COLO668 (cell line): ENCODE data around the gene ABHD17B.
A peak's percentile ranks its signal among the peaks of the same experiment; 100 is the strongest.

Source experiments
- DNase-seq: peaks from one replicate; lab custom pipeline; 2025; ENCODE audit not compliant: unreplicated experiment; lab: John Stamatoyannopoulos, UW

ABHD17B gene

DNA sequence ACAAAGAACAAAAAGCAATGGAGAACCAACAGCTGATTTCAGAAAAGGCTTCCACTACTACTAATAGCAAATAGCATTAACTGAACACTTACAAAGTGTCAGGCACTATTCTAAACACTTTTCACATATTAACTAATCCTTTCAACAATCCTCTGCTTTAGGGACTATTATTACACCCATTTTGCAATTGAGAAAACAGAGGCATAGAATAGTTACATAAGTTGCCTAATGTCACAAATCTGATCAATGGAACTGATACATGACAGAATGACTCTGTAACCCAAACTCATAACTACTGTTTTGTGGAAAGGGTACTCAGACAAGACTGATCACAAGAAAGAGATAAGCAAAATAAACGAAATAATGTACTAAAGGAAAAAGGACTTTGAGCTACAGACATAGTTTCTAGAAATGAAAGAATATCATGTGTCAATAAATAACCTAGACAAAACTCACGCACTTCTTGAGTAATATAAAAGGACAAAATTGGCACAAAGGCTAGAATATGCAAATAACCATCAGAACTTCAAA, 31.3 kb downstream of the ABHD17B start:
- no peak for DNase-seq

DNA sequence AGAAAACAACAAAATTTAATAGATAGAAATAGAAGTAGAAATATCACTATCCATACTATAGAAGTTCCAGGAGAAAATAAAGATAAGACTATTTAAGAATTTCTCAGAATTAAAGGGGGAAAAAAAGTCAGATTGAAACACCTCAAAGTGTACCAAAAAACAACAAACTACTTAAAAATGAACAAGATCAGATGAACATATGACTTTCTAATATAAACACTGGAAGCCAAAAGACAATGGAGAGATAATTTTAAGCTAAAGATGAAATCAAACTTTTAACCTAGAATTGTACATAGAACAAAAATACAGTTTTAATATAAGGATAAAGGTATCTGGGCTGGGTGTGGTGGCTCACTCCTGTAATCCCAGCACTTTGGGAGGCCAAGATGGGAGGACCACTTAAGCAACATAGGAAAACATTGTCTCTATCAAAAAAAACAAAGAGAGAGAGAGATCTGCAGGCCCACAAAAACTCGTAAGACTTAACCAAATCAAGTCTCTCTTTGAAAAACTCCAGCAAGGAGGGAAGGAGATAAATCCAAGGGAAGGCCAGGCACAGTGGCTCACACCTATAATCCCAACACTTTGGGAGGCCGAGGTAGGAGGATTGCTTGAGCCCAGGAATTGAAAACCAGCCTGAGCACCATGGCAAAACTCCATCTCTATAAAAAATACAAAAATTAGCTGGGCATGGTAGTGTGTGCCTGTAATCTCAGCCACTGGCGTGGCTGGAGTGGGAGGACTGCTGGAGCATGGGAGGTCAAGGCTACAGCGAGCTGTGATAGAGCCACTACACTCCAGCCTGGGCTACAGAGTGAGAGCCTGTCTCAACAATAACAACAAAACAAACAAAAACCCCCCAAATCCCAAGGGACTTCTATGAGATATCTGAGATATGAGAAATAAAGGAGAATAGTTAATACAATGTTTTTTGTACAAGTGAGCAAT, 32.4 kb downstream of the ABHD17B start:
- DNase-seq: no peak

DNA sequence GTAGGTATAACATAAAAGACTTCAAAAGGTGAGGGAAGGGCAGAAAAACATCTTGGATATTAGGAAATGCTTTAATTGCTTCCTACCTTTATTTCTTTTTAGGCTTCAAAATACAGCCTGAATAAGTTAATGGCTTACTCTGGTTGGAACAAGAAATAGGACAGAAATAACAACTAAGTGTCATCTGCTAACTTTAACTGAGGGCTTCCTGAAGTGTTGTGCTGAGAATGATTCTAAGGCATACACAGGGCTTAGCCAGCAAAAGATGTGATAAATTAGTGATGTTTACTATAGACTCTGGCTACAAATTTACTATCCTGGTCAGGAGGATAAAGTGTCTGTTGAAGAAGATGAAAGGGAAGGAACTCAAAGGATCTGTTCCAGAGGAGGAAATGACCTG, 34.2 kb downstream of the ABHD17B start:
- no peak for DNase-seq

DNA sequence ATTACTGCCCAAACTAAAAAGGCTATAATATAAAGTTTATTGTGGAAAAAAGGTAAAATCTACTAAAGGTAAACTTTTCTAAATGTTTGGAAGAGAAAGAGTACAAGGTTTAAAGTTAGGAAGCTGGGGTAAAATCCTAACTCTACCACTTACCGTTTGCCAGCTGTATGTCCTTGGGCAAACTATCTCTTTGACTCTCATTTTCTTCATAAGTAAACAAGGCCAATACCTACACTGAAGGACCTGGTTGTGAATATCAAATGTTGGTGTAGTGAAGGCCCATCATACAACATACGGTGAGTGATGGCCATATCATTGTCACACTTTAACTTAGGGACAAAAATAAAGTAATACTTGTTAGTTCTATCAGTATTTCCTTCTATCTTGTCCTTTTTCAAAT, 34.9 kb downstream of the ABHD17B start:
- DNase-seq: no peak

DNA sequence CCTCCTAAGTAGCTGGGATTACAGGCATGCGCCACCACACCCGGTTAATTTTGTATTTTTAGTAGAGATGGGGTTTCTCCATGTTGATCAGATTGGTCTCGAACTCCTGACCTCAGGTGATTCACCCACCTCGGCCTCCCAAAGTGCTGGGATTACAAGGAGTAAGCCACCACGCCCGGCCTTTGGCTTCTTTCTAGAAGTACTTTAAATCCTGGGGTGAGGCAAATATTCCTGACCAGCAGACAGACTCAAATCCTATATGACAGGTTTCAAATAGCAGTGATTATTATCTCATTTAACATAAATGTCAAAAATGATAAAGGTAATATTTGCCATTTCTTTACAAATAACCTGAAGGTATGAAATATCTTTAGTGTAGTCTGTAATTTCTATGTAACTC, 35.6 kb downstream of the ABHD17B start:
- no peak for DNase-seq

DNA sequence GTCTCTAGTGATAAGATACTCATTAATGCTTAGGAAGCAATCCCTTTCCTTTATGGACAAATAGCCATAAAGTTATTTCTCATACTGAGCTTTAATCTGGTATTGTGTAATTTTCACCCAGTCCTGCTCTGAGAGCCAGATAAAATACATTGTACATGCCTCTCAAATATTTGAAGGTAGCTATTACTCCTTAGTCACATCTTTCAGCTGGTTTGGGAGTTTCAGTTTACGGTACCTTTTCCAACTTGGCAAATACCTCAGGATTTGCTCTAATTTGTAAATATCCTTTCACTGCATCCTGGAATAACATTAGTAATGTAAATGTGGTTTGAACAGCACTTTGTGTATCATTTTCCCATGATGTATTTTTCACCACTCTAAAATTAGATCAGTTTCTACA, 47.4 kb downstream of the ABHD17B start:
- DNase-seq: no peak

DNA sequence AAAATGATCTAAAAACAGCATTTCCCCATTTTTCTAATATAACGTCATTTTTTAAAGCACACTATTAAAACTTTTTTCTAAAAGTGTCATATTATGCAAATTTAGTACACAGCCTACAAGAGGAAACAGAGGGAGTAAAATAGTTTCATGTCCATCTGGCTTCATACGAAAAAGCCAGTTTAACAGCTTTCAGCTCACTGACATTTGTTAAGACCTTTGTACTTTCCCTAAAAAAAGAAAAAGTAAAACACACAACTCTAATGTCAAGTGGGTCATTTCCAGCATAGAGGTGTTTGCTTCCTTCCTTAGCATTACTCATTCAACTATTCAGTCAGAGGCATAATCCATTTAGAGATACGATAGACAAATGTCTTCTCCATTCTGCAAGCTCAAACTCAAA, 49.4 kb downstream of the ABHD17B start:
- no peak for DNase-seq

DNA sequence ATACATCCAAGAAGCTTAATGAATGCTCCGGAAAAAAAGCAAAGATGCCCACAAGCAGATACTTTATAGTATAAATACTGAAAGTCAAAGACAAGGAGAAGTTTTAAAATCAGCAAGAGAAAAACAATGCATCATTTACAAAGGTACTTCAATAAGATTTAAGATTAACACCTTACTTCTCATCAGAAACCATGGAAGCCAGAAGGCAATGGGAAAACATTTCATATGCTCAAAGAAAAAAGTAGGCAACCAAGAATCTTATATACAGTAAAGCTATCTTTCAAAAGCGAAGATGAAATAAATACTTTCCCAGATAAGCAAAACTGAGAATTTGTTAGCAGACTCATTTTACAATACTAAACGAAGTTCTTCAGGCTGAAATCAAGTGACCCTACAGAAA, 51.1 kb downstream of the ABHD17B start:
- no peak for DNase-seq

DNA sequence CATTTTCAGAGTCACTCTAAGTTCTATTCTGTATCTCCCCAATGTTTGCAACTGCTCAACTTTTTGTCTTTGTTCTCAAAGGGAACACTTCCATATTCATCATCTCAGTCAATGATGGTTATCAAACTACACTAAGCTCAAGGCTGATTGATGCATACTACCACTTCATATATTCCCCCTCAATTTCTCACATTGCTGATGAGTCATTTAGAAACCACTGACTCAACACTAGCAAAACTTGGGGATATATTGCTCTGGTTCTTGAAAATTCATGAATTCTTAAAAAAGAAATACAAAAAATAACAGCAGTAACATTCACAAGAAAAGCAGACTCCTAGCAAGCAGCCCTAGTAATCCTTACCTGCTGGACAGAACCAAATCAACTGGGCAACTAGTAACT, 52.2 kb downstream of the ABHD17B start:
- DNase-seq: no peak

DNA sequence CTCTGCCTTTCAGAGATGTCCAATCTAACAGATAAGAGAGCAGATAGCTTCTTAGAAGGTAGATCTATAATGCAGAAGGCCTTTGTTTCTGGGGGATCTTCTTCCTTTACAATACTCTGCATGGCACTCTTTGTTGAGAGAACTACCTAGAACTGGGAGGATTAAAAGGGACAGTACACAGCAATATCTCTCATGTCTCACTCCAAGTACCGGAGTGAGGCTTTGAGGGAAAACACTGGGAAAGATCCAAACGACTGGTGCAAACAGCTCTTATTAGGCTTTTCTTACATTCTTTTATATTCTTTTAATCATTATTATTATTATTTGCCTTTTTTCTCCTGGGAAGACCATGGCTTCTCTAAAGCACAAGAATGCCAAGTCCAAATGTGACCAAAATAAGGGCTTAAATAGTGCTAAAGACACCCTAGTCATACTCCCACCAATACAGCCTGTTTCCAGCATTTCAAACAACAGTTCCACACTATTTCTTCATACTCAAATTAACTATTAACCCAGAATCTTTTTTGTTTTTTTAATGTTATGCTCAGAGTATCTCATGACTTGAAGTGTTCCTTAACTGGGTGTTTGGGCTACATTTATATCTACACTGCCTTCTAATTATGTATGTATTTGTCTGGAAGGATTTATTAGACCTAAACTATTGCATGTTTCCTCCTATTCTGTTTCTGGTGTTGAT, 52.7 kb downstream of the ABHD17B start:
- DNase-seq: no peak

DNA sequence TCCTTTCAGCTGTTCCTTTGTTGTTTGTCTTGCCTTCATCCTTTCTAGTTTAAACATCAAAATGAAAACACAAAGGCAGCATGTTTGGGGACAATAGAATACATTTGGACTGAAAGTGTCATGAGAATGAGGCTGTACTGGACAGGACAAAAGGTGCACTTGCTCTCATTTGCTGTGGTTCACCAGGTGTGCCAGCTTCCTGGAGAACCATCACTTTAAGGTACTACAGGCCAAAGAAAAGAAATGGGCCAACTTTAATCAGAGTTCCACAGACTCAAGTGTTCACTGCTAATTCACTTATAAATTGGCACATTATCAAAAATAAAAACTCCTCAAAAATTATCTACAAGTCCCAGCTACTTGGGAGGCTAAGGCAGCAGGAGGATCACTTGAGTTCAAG, 53.8 kb downstream of the ABHD17B start:
- DNase-seq: no peak

DNA sequence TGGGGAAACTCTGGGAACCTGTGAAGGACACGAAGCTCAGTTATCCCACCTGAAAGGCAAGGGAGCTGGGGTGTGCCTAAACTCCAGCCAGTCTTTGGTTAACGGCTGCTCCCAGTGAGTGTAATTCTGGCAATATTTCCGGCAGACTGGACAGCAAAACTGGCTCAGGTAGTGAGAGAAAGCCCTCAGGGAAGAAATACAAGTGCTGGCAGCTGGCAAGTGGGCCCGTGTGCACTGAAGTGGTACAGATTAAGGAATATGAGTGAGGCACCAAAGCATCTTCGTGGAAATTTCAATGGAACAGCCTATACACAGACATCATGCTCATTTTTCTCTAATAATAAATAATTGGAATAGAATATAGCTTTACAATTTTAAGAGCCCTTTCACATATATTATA, 56.2 kb downstream of the ABHD17B start:
- peak; percentile 26 for DNase-seq

DNA sequence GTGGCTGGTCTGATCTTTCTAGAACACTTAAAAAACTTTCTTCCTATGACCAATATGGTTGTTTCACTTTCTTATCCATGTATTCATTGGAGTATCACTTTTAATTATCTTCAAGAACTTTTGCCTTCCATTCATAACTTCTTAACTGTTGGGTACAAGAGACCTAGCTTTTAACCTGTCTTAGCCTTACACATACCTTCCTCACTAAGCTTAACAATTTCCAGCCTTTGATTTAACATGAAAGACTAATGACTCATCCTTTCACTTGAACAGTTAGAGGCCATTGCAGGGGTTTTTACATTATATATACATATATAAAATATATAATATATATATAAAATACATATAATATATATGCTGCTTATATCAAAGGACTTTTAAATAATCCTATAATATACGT, 57.9 kb downstream of the ABHD17B start:
- DNase-seq: no peak

DNA sequence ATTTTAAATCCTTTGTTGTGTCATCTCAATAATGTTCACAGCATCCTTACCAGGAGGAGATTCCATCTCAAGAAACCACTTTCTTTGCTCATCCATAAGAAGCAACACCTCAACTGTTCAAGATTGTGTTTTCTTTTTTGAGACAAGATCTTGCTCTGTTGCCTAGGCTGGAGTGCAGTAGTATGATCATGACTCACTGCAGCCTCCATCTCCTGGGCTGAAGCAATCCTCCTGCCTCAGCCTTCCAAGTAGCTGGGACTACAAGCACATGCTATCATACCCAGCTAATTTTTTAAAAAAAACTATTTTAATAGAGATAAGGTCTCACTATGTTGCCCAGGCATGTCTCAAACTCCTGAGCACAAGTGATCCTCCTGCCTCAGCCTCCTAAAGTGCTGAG, 60.0 kb downstream of the ABHD17B start:
- DNase-seq: no peak

DNA sequence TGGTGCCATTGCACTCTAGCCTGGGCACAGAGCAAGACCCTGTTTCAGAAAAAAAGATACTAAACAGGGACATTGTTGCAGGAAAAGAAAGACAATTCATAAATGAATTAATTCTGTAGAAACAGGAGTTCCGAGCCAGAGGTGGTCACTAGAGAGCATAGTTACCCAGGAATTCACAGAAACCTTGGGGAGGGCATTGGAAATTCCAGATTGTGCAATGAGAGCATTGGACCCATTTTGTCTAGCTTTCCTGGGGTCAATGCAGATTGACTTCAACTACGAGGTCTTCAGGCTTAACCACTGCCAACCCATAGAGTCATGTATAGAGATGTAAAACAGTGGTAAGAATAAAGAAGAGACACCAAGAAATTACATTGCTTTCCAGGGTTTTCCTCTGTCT, 63.1 kb downstream of the ABHD17B start:
- DNase-seq: no peak

DNA sequence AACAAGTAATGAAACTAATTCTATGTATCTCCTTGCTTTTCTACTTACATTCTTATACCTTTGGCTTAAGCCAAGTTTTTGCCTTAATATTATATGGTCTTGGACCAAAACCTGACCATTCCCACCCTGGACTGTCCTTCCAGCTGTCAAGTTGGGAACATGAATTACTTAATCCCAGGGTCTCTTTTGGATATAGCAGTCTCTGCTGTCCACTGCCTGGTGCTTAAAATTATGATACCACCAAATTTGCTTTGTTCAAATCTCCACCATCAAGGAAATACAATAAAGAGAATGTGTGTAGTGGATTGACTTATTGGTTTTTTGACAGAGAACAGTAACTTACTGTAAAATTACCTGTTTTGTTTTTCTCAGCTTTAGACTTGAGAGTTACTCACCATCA, 66.2 kb downstream of the ABHD17B start:
- DNase-seq: no peak

DNA sequence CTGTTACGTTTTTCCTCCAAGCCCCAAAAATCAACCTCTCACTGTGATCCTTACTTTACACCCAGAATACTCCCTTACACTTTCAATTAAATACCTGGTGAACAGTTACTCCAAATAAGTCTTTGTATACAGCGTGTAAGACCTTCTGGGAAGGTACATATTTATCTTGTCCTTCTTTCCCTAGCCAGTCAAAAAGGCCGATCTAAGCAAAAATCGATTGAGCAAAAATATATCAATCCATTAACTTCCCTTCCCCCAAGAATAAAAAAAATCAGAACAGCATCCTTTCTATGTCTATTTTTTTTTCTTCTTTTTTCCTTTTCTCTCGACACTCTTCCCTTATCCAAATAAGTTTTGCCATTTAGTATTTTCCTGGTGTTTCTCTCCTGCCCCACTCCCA, 71.3 kb downstream of the ABHD17B start:
- no peak for DNase-seq

DNA sequence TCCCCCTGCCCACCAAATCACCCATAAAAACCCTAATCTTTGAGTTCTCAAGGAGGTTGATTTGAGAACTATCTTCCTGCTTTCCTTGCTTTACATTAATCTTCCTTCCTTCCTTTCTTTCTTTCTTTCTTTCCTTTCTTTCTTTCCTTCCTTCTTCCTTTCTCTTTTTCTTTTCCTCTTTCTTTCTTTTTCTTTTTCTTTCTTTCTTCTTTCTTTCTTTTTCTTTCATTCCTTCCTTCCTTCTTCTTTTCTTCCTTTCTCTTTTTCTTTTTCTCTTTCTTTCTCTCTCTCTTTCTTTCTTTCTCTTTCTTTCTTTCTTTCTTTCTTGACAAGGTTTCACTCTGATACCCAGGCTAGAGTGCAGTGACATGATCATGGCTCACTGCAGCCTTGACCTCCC, 75.4 kb downstream of the ABHD17B start:
- no peak for DNase-seq

DNA sequence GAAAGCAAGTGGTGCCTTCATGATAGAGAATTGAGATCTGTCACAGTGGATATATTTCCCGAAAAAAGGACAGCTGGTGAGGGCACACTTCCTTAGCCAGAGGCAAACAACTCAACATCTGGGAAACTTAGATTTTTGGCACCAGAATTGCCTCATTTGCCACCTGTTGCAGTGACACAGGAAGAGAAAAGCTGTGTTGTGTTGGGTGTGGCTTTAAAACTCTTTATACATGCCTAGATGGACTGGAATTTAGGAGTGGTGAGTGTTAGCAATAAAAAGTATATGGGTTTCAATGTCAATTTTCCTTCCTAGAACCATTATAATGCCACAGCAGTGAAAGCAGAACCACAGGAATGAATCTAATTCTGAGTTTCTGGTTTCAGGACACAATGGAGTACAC, 80.1 kb downstream of the ABHD17B start:
- no peak for DNase-seq

DNA sequence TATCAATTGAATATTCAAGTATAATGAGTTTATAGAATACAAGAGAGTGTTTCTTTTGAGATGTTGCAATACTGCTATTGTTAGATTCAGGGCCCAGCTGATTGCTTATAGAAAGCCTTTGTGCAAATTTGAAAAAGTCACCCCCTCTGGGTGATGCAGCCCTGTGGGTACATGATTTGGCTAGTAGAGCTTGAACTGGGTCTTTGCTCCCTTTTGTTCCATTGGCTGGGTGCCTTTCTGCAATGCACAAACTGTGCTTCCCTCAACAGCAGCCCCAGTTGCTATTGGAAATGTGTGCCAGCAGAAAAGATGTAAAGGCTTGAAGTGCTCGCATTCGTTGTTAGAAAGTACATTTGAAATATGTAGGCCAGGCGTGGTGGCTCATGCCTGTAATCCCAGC, 80.8 kb downstream of the ABHD17B start:
- no peak for DNase-seq

DNA sequence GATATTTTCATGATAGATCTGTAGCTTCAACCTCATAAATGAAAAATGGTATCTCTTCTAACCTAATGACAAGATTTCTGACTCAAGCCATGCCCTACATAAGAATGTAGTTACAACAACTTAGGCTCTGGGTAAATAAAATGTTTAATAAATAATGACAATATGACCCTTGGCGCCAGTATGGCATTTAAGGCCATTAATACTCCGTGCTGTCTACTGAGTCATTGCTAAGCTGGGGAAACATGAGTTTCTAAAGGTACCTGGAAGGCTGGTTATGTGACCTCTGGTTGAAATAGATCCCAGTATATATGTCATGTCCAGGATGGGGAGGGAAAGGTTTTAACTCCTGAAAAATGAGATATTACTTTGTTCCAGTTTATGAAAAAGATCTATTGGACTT, 84.7 kb downstream of the ABHD17B start:
- DNase-seq: no peak

DNA sequence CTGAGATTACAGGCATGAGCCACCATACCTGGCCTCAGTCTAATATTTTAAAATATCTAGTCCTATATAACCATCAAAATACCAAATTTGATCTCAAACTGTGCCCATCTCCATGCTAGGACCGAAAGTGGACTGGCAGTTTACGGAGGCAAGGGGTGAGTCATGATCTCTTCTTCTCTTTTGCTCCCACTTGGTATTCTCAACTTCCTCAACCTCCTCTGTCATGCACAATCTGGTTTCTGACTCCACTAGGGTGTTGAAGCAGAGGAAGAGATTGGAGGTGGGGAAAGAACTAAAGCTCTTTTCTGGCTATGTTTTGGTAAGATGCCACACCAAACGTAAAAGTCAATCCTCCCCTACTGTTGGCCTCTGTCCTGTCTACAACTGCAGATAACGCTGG, 86.7 kb downstream of the ABHD17B start:
- no peak for DNase-seq
